Breast epithelium (tissue), 3 donors: ENCODE measurements around the gene BCAS3.

Source experiments
- CTCF ChIP-seq, 3 donors: fragments of 450-650 bp; IDR thresholded peaks; one replicate each; pipeline ENCODE4 v1.5.1; 2016 to 2017; ENCODE audit warnings: antibody characterized with exemption in 3 of 3, mild to moderate bottlenecking in 3 of 3, moderate library complexity in 3 of 3
- POLR2A ChIP-seq: fragments of 450-650 bp; IDR thresholded peaks from one replicate; pipeline ENCODE4 v1.6.1; 2016; ENCODE audit warnings: antibody characterized with exemption, mild to moderate bottlenecking, moderate library complexity

GRCh38 chr17:60685437-60685836 lies 7.8 kb downstream of the BCAS3 start:
- TF ChIP-seq CTCF (IDR thresholded peaks at IDR 0.05) (no peak), POLR2A (no peak)
